ENCODE results near the gene FBXO10.

Gene FBXO10

GRCh38 chr9:37534412-37534811, 41.8 kb downstream of the FBXO10 start:
- TF ChIP-seq CTCF (IDR thresholded peaks at IDR 0.05; ENCODE audit: low read depth, low read length) (no peak), EZH2phosphoT487 (IDR thresholded peaks at IDR 0.05; ENCODE audit: low read depth) (no peak)
- Histone ChIP-seq H4K20me1 (ENCODE audit: insufficient read depth, low read length) (no peaks in the 10 kb centered on the region), H3K9me3 (ENCODE audit: insufficient read depth, low read length) (no peaks in the 10 kb centered on the region), H3K9ac (ENCODE audit: low read length) (no peak overlapping the region), H3K4me1 (ENCODE audit: low read length) (peaks cover 15% of the 10 kb centered on the region), H3K4me2 (ENCODE audit: low read length) (no peak overlapping the region), H3K4me3 (ENCODE audit: low read length) (no peak overlapping the region), H3K27ac (ENCODE audit: low read length) (no peak overlapping the region), H3K79me2 (ENCODE audit: low read length) (no peaks in the 10 kb centered on the region), H2AFZ (ENCODE audit: low read depth, low read length) (no peak overlapping the region), H3K27me3 (ENCODE audit: low read depth, low read length) (no peaks in the 10 kb centered on the region), H3K36me3 (replicated peaks; ENCODE audit: low read depth, low read length) (peaks cover 15% of the 10 kb centered on the region)

- peaks cover 15% of the 10 kb centered on the region for H3K4me1 ChIP-seq (ENCODE audit: low read length)
- peak overlapping the region; percentile 31 for H3K9ac ChIP-seq (ENCODE audit: low read length)
- peaks cover 12% of the 10 kb centered on the region for H3K36me3 ChIP-seq (replicated peaks; ENCODE audit: low read depth, low read length)
- no peaks in the 10 kb centered on the region for H4K20me1 ChIP-seq (ENCODE audit: insufficient read depth, low read length)
- H3K4me3 ChIP-seq (ENCODE audit: low read length): peak overlapping the region; percentile 52
- H3K27me3 ChIP-seq (ENCODE audit: low read depth, low read length): no peaks in the 10 kb centered on the region
- H2AFZ ChIP-seq (ENCODE audit: low read depth, low read length): peak overlapping the region; percentile 69
- H3K79me2 ChIP-seq (ENCODE audit: low read length): no peaks in the 10 kb centered on the region
- peak overlapping the region; percentile 47 for H3K27ac ChIP-seq (ENCODE audit: low read length)
- H3K9me3 ChIP-seq (ENCODE audit: insufficient read depth, low read length): no peaks in the 10 kb centered on the region
- peak overlapping the region; percentile 67 for H3K4me2 ChIP-seq (ENCODE audit: low read length)
- TF ChIP-seq EZH2phosphoT487 (IDR thresholded peaks at IDR 0.05; ENCODE audit: low read depth) (no peak), CTCF (IDR thresholded peaks at IDR 0.05; ENCODE audit: low read depth, low read length) (no peak)
Measured at GRCh38 chr9:37531699-37532098, 44.5 kb downstream of the FBXO10 start.

GRCh38 chr9:37528652-37529471, 47.3 kb downstream of the FBXO10 start:
- Histone ChIP-seq H3K27ac (ENCODE audit: low read length) (no peak overlapping the region), H3K79me2 (ENCODE audit: low read length) (no peaks in the 10 kb centered on the region), H3K4me2 (ENCODE audit: low read length) (no peak overlapping the region), H3K4me3 (ENCODE audit: low read length) (no peak overlapping the region), H2AFZ (ENCODE audit: low read depth, low read length) (no peak overlapping the region), H4K20me1 (ENCODE audit: insufficient read depth, low read length) (no peaks in the 10 kb centered on the region), H3K36me3 (replicated peaks; ENCODE audit: low read depth, low read length) (peaks cover 15% of the 10 kb centered on the region), H3K27me3 (ENCODE audit: low read depth, low read length) (no peaks in the 10 kb centered on the region), H3K9ac (ENCODE audit: low read length) (no peak overlapping the region), H3K4me1 (ENCODE audit: low read length) (peaks cover 15% of the 10 kb centered on the region), H3K9me3 (ENCODE audit: insufficient read depth, low read length) (no peaks in the 10 kb centered on the region)
- no peak for TF ChIP-seq EZH2phosphoT487 (IDR thresholded peaks at IDR 0.05; ENCODE audit: low read depth)
- no peak for TF ChIP-seq CTCF (IDR thresholded peaks at IDR 0.05; ENCODE audit: low read depth, low read length)

GRCh38 chr9:37523916-37524315, 52.3 kb downstream of the FBXO10 start:
- Histone ChIP-seq H3K9ac (ENCODE audit: low read length) (no peak overlapping the region), H4K20me1 (ENCODE audit: insufficient read depth, low read length) (no peaks in the 10 kb centered on the region), H3K4me3 (ENCODE audit: low read length) (no peak overlapping the region), H3K36me3 (replicated peaks; ENCODE audit: low read depth, low read length) (peaks cover 8% of the 10 kb centered on the region), H3K9me3 (ENCODE audit: insufficient read depth, low read length) (no peaks in the 10 kb centered on the region), H3K4me1 (ENCODE audit: low read length) (no peaks in the 10 kb centered on the region), H3K79me2 (ENCODE audit: low read length) (no peaks in the 10 kb centered on the region), H2AFZ (ENCODE audit: low read depth, low read length) (no peak overlapping the region), H3K4me2 (ENCODE audit: low read length) (no peak overlapping the region), H3K27me3 (ENCODE audit: low read depth, low read length) (no peaks in the 10 kb centered on the region), H3K27ac (ENCODE audit: low read length) (no peak overlapping the region)
- no peak for TF ChIP-seq CTCF (IDR thresholded peaks at IDR 0.05; ENCODE audit: low read depth, low read length)
- TF ChIP-seq EZH2phosphoT487 (IDR thresholded peaks at IDR 0.05; ENCODE audit: low read depth): no peak

Measured in OCI-LY3 (cell line).